ENCODE data around the gene LTBP2.

Gene LTBP2

GRCh38 chr14:74547331-74547927 lies 64.6 kb downstream of the LTBP2 start:
- Histone ChIP-seq H3K4me1 (ENCODE audit: control insufficient read depth in 1 of 2, insufficient read depth in 2 of 2, low read length in 2 of 2) (peaks cover 3 to 4% of the 10 kb centered on the region in 2 experiments), H2AFZ (ENCODE audit: insufficient read depth, low read length, poor library complexity) (no peak overlapping the region), H2BK120ac (ENCODE audit: insufficient read depth, low read length, poor library complexity) (no peak overlapping the region), H3K18ac (ENCODE audit: low read length) (no peak overlapping the region), H3K14ac (ENCODE audit: low read length) (no peak overlapping the region), H2AK5ac (ENCODE audit: low read length) (no peak overlapping the region), H3K9me3 (ENCODE audit: insufficient read depth, low read depth, low read length) (no peaks in the 10 kb centered on the region), H3K27me3 (ENCODE audit: insufficient read depth, low read length) (no peaks in the 10 kb centered on the region), H3K9ac (ENCODE audit: low read length) (no peak overlapping the region), H4K91ac (ENCODE audit: low read depth, low read length) (no peak overlapping the region), H2BK5ac (ENCODE audit: low read depth, low read length, poor library complexity) (no peak overlapping the region), H3K4me2 (ENCODE audit: low read length) (no peak overlapping the region), H3K27ac (ENCODE audit: low read depth, low read length) (no peak overlapping the region), H3K4ac (ENCODE audit: low read depth, low read length) (no peak overlapping the region), H4K12ac (ENCODE audit: low read depth, low read length) (no peak overlapping the region), H2BK12ac (ENCODE audit: low read length) (no peak overlapping the region), H3K79me2 (ENCODE audit: control insufficient read depth, insufficient read depth, low read length, poor library complexity) (no peaks in the 10 kb centered on the region), H3K4me3 (ENCODE audit: low read depth, low read length) (no peak overlapping the region), H4K8ac (ENCODE audit: low read depth, low read length) (no peak overlapping the region), H3K23ac (ENCODE audit: low read length) (no peak overlapping the region), H3K79me1 (ENCODE audit: low read length) (no peaks in the 10 kb centered on the region), H3K36me3 (ENCODE audit: control insufficient read depth in 1 of 2, insufficient read depth in 2 of 2, low read length in 2 of 2) (no peaks in the 10 kb centered on the region)
- no CpG with 5 or more reads among the region's 5 CpGs for WGBS (ENCODE audit: extremely low coverage, insufficient coverage, insufficient read length)
- DNase-seq = no peak

DNA sequence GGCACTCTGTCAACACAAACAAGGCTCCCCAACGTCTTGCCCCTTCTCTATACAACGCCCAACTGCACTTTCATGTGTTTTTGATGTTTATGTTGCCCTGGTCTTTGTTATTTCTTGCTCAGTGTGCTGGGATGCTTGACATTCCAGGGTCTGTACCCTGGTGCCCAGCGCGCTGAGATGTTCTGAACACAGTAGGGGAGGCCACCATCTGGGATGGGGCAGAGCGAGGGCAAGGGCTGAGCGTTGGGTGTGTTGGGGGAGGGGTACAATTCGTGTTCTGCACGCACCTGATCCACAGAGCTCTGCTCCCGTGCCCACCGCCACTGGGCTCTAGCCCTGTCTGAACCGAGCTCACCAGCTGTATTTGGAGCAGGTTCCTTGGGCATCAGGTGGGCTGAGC lies 65.6 kb downstream of the LTBP2 start:
- no peak overlapping the region for H2AFZ ChIP-seq (ENCODE audit: insufficient read depth, low read length, poor library complexity)
- no peak overlapping the region for H4K12ac ChIP-seq (ENCODE audit: low read depth, low read length)
- no peak overlapping the region for H3K18ac ChIP-seq (ENCODE audit: low read length)
- no peak overlapping the region for H3K14ac ChIP-seq (ENCODE audit: low read length)
- H3K9ac ChIP-seq (ENCODE audit: low read length) = no peak overlapping the region
- H3K79me2 ChIP-seq (ENCODE audit: control insufficient read depth, insufficient read depth, low read length, poor library complexity) = no peaks in the 10 kb centered on the region
- no peak overlapping the region for H3K23ac ChIP-seq (ENCODE audit: low read length)
- H4K91ac ChIP-seq (ENCODE audit: low read depth, low read length) = no peak overlapping the region
- no peaks in the 10 kb centered on the region for H3K9me3 ChIP-seq (ENCODE audit: insufficient read depth, low read depth, low read length)
- H3K36me3 ChIP-seq (ENCODE audit: control insufficient read depth in 1 of 2, insufficient read depth in 2 of 2, low read length in 2 of 2) = no peaks in the 10 kb centered on the region
- H3K4me3 ChIP-seq (ENCODE audit: low read depth, low read length) = no peak overlapping the region
- H2AK5ac ChIP-seq (ENCODE audit: low read length) = no peak overlapping the region
- no peaks in the 10 kb centered on the region for H3K27me3 ChIP-seq (ENCODE audit: insufficient read depth, low read length)
- no peak overlapping the region for H3K4me2 ChIP-seq (ENCODE audit: low read length)
- H2BK120ac ChIP-seq (ENCODE audit: insufficient read depth, low read length, poor library complexity) = no peak overlapping the region
- H3K4me1 ChIP-seq (ENCODE audit: control insufficient read depth in 1 of 2, insufficient read depth in 2 of 2, low read length in 2 of 2) = peaks cover 3 to 4% of the 10 kb centered on the region in 2 experiments
- no peak overlapping the region for H3K4ac ChIP-seq (ENCODE audit: low read depth, low read length)
- H3K27ac ChIP-seq (ENCODE audit: low read depth, low read length) = no peak overlapping the region
- H2BK12ac ChIP-seq (ENCODE audit: low read length) = no peak overlapping the region
- no peaks in the 10 kb centered on the region for H3K79me1 ChIP-seq (ENCODE audit: low read length)
- H4K8ac ChIP-seq (ENCODE audit: low read depth, low read length) = no peak overlapping the region
- H2BK5ac ChIP-seq (ENCODE audit: low read depth, low read length, poor library complexity) = no peak overlapping the region
- WGBS (ENCODE audit: extremely low coverage, insufficient coverage, insufficient read length) = no CpG with 5 or more reads among the region's 11 CpGs
- no peak for DNase-seq

GRCh38 chr14:74545386-74545785 lies 66.7 kb downstream of the LTBP2 start:
- Histone ChIP-seq H2AK5ac (ENCODE audit: low read length) (no peak overlapping the region), H3K18ac (ENCODE audit: low read length) (no peak overlapping the region), H3K36me3 (ENCODE audit: control insufficient read depth in 1 of 2, insufficient read depth in 2 of 2, low read length in 2 of 2) (no peaks in the 10 kb centered on the region), H2AFZ (ENCODE audit: insufficient read depth, low read length, poor library complexity) (no peak overlapping the region), H3K27me3 (ENCODE audit: insufficient read depth, low read length) (no peaks in the 10 kb centered on the region), H3K4me2 (ENCODE audit: low read length) (no peak overlapping the region), H3K23ac (ENCODE audit: low read length) (no peak overlapping the region), H2BK120ac (ENCODE audit: insufficient read depth, low read length, poor library complexity) (no peak overlapping the region), H4K8ac (ENCODE audit: low read depth, low read length) (no peak overlapping the region), H2BK5ac (ENCODE audit: low read depth, low read length, poor library complexity) (no peak overlapping the region), H3K9me3 (ENCODE audit: insufficient read depth, low read depth, low read length) (no peaks in the 10 kb centered on the region), H3K4me1 (ENCODE audit: control insufficient read depth in 1 of 2, insufficient read depth in 2 of 2, low read length in 2 of 2) (peaks cover 3 to 4% of the 10 kb centered on the region in 2 experiments), H3K27ac (ENCODE audit: low read depth, low read length) (no peak overlapping the region), H3K4me3 (ENCODE audit: low read depth, low read length) (no peak overlapping the region), H4K12ac (ENCODE audit: low read depth, low read length) (no peak overlapping the region), H4K91ac (ENCODE audit: low read depth, low read length) (no peak overlapping the region), H3K79me1 (ENCODE audit: low read length) (no peaks in the 10 kb centered on the region), H3K14ac (ENCODE audit: low read length) (no peak overlapping the region), H3K4ac (ENCODE audit: low read depth, low read length) (no peak overlapping the region), H3K9ac (ENCODE audit: low read length) (no peak overlapping the region), H2BK12ac (ENCODE audit: low read length) (no peak overlapping the region), H3K79me2 (ENCODE audit: control insufficient read depth, insufficient read depth, low read length, poor library complexity) (no peaks in the 10 kb centered on the region)
- DNase-seq = no peak
- no CpG with 5 or more reads among the region's 4 CpGs for WGBS (ENCODE audit: extremely low coverage, insufficient coverage, insufficient read length)

GRCh38 chr14:74543771-74544438 lies 68.1 kb downstream of the LTBP2 start:
- Histone ChIP-seq H2AFZ (ENCODE audit: insufficient read depth, low read length, poor library complexity) (no peak overlapping the region), H3K9me3 (ENCODE audit: insufficient read depth, low read depth, low read length) (no peaks in the 10 kb centered on the region), H3K23ac (ENCODE audit: low read length) (no peak overlapping the region), H3K4me2 (ENCODE audit: low read length) (no peak overlapping the region), H3K4me1 (ENCODE audit: control insufficient read depth in 1 of 2, insufficient read depth in 2 of 2, low read length in 2 of 2) (no peaks in the 10 kb centered on the region), H3K79me2 (ENCODE audit: control insufficient read depth, insufficient read depth, low read length, poor library complexity) (no peaks in the 10 kb centered on the region), H2AK5ac (ENCODE audit: low read length) (no peak overlapping the region), H4K91ac (ENCODE audit: low read depth, low read length) (no peak overlapping the region), H2BK5ac (ENCODE audit: low read depth, low read length, poor library complexity) (no peak overlapping the region), H3K27me3 (ENCODE audit: insufficient read depth, low read length) (no peaks in the 10 kb centered on the region), H3K79me1 (ENCODE audit: low read length) (no peaks in the 10 kb centered on the region), H3K14ac (ENCODE audit: low read length) (no peak overlapping the region), H2BK120ac (ENCODE audit: insufficient read depth, low read length, poor library complexity) (no peak overlapping the region), H4K12ac (ENCODE audit: low read depth, low read length) (no peak overlapping the region), H3K36me3 (ENCODE audit: control insufficient read depth in 1 of 2, insufficient read depth in 2 of 2, low read length in 2 of 2) (no peaks in the 10 kb centered on the region), H4K8ac (ENCODE audit: low read depth, low read length) (no peak overlapping the region), H3K9ac (ENCODE audit: low read length) (no peak overlapping the region), H3K4ac (ENCODE audit: low read depth, low read length) (no peak overlapping the region), H2BK12ac (ENCODE audit: low read length) (no peak overlapping the region), H3K27ac (ENCODE audit: low read depth, low read length) (no peak overlapping the region), H3K18ac (ENCODE audit: low read length) (no peak overlapping the region), H3K4me3 (ENCODE audit: low read depth, low read length) (no peak overlapping the region)
- no peak for DNase-seq
- no CpG with 5 or more reads among the region's 5 CpGs for WGBS (ENCODE audit: extremely low coverage, insufficient coverage, insufficient read length)

All from trophoblast cell (in vitro differentiated cells and primary cell).